Activated CD4-positive, alpha-beta T cell treated with anti-CD3 and anti-CD28 coated beads for 36 hours (primary cell): ENCODE data around the gene NOXA1. TPM values are rescaled to one million over a fixed set of nuclear protein-coding genes. Genes with fewer than 3 reads are reported as not detected.
A peak's percentile ranks its signal among the peaks of the same experiment; 100 is the strongest.

Experiments
- ATAC-seq: fragments of 200-7000 bp; cut with Tn5 transposase; one replicate; pipeline ENCODE4 v1.10.0; 2021; ENCODE audit warnings: mild to moderate bottlenecking, moderate library complexity
- CTCF ChIA-PET: fragments of 350-600 bp; sonication (Branson Sonifier 250); formaldehyde crosslinking; loops from one replicate; lab custom pipeline; 2021; ENCODE audit warnings: antibody characterized with exemption; lab: Charles Lee
- POLR2A ChIA-PET: fragments of 350-600 bp; sonication (Branson Sonifier 250); formaldehyde crosslinking; loops from one replicate; lab custom pipeline; 2021; ENCODE audit warnings: antibody characterized with exemption, inconsistent platforms; lab: Charles Lee
- DNase-seq: peaks from one replicate; pipeline ENCODE4 v3.0.0-alpha.2; 2020
- H3K27ac Mint-ChIP-seq: one replicate; pipeline ENCODE4 v1.8.0; 2021; ENCODE audit warnings: mixed read lengths
- H3K27me3 Mint-ChIP-seq: one replicate; pipeline ENCODE4 v1.8.0; 2021; ENCODE audit warnings: mixed read lengths
- H3K36me3 Mint-ChIP-seq: one replicate; pipeline ENCODE4 v1.8.0; 2021; ENCODE audit warnings: low read depth, mixed read lengths
- H3K4me1 Mint-ChIP-seq: one replicate; pipeline ENCODE4 v1.8.0; 2021; ENCODE audit warnings: mixed read lengths
- H3K4me3 Mint-ChIP-seq: one replicate; pipeline ENCODE4 v1.8.0; 2021; ENCODE audit warnings: mild to moderate bottlenecking, moderate library complexity, mixed read lengths
- H3K9me3 Mint-ChIP-seq: one replicate; pipeline ENCODE4 v1.8.0; 2021; ENCODE audit warnings: low read depth, mixed read lengths
- intact Hi-C, 2 experiments: fragments of 100-400 bp; cut with DNase I in 1 of 2; cut with micrococcal nuclease in 1 of 2; formaldehyde crosslinking; loops; one replicate each; pipeline versions ENCODE4 v1.14.2 to v1.15.1; 2022 to 2024; cut with DNase I, micrococcal nuclease
- total RNA-seq, 2 experiments: library from RNA; stranded (reverse); gene quantifications; one replicate each; pipeline ENCODE4 v1.2.3, GENCODE V29; 2021

The NOXA1 gene
- total RNA-seq, 2 experiments from 2014 or later: 0.97 to 1.7 TPM

DNA sequence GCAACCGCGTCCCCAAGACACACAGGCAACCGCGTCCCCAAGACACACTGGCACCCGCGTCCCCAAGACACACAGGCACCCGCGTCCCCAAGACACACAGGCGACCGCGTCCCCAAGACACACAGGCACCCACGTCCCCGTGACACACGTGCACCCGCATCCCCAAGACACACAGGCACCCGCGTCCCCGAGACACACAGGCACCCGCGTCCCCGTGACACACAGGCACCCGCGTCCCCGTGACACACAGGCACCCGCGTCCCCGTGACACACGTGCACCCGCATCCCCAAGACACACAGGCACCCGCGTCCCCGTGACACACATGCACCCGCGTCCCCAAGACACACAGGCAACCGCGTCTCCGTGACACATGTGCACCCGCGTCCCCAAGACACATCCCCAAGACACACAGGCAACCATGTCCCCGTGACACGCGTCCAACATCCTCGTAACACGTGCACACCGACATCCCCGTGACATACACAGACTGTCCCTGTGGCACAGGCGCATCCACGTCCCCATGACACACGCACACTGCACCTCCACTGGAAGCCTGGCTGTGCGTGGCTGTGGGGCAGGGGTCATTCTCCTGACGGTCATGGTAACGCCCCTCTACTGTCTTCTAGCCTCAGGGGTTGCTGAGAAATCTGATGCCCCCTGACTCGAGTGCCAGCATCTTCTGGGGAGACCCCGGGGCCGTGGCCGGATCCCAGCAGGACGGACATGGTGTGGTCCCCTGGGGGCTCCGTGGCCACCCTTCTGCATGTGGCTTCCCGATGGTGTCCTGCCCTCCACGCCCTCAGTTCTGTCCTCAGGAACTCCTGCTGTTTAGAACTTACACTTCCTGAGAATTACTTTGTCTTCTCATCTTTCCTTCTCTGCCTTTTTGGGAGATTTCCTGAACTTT is 24.4 kb upstream of the NOXA1 start:
- Mint-ChIP-seq H3K9me3 (no peaks in the 10 kb centered on the region), H3K27ac (no peak overlapping the region), H3K4me3 (no peak overlapping the region), H3K4me1 (peaks cover 20% of the 10 kb centered on the region), H3K27me3 (no peaks in the 10 kb centered on the region), H3K36me3 (no peaks in the 10 kb centered on the region)
- CTCF ChIA-PET: no interaction called here
- POLR2A ChIA-PET: no interaction called here
- intact Hi-C loops: loop anchor here in 1 of 2 experiments (5.0 kb wide), 1 partner anchor 72 kb away; no protein-coding TSS in a partner anchor
- ATAC-seq (no peak), DNase-seq (no peak)

- no peaks in the 10 kb centered on the region for H3K36me3 Mint-ChIP-seq
- DNase-seq: no peak
- no peak overlapping the region for H3K4me3 Mint-ChIP-seq
- no peak overlapping the region for H3K27ac Mint-ChIP-seq
- POLR2A ChIA-PET: no interaction called here
- no peak for ATAC-seq
- H3K27me3 Mint-ChIP-seq: no peaks in the 10 kb centered on the region
- intact Hi-C loops: no loop called here
- CTCF ChIA-PET: no interaction called here
- H3K9me3 Mint-ChIP-seq: no peaks in the 10 kb centered on the region
- peaks cover 11% of the 10 kb centered on the region for H3K4me1 Mint-ChIP-seq
Measured at GRCh38 chr9:137402746-137403145, 20.4 kb upstream of the NOXA1 start.

DNA sequence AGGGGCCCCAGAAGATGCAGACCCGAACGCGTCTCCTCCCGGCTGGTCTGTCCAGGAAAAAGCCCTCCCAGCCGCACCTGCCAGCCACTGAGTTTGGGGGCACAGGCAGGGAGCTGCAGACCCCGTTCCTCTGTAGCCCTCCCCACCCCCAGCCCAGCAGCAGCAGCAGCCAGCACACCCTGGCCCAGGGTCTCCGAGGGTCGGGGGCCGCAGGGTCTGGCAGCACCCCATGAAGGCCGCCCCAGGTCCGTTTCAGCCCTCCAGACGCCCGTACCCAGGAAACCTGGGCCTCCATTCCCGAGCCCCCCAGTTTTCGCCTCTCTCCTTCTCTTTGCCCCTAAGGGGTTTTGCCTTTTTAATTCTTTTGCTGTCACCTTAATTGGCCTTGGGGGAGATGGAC is 19.9 kb upstream of the NOXA1 start:
- CTCF ChIA-PET: no interaction called here
- Mint-ChIP-seq H3K9me3 (no peaks in the 10 kb centered on the region), H3K27ac (no peak overlapping the region), H3K36me3 (no peaks in the 10 kb centered on the region), H3K4me3 (no peak overlapping the region), H3K4me1 (peaks cover 6% of the 10 kb centered on the region), H3K27me3 (no peaks in the 10 kb centered on the region)
- intact Hi-C loops: no loop called here
- no peak for DNase-seq
- POLR2A ChIA-PET: no interaction called here
- no peak for ATAC-seq

DNA sequence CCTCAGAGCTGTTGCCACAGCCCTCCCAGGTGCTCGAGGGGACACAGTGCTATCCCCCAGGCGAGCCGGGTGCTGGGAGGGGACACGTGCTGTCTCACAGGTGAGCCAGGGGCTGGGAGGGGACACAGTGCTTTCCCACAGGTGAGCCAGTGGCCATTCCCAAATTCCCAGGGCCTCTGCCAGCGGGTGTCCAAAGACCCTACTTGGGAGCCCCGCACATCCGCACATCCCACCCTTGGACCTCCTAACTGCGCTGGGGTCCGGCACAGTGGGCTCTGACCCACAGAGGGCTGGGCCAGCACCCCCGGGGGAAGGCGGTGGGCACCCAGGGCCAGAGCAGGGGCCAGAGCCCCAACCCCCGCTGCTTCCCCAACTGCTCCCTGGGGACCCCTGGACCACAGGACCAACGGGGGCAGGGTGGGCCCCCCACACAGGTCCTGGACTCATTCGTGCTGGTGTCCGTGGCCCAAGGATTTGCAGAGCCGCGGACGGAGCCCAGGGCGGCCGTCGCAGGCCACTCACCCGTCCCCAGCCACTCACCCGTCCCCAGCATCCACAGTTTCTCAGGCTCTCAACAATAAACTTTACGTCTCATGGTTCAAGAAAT is 18.1 kb upstream of the NOXA1 start:
- H3K36me3 Mint-ChIP-seq: no peaks in the 10 kb centered on the region
- CTCF ChIA-PET: interaction anchor here (0.6 kb wide), 1 partner anchor 107 kb away, joined by 3 read pairs; no protein-coding TSS in a partner anchor
- H3K27me3 Mint-ChIP-seq: no peaks in the 10 kb centered on the region
- POLR2A ChIA-PET: no interaction called here
- no peak for ATAC-seq
- no peak for DNase-seq
- H3K4me1 Mint-ChIP-seq: no peaks in the 10 kb centered on the region
- no peaks in the 10 kb centered on the region for H3K9me3 Mint-ChIP-seq
- intact Hi-C loops: no loop called here
- H3K4me3 Mint-ChIP-seq: no peak overlapping the region
- H3K27ac Mint-ChIP-seq: no peak overlapping the region

DNA sequence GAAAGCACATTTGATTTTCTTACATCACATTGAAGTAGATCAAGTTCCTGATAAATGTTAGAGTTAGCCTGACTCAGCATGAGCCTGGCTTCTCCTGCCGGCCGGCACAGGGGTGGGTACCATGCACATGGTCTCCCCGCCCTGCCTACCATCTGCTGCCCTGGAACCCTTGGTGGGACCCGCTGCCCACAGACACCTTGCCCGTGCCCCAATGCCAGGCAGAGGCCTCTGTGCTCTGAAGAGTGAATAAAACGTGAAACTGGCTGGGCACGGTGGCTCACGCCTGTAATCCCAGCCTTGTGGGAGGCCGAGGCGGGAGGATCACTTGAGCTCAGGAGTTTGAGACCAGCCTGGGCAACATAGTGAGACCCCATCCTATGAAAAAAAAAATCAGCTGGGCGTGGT is 17.5 kb upstream of the NOXA1 start:
- H3K27ac Mint-ChIP-seq: no peak overlapping the region

DNA sequence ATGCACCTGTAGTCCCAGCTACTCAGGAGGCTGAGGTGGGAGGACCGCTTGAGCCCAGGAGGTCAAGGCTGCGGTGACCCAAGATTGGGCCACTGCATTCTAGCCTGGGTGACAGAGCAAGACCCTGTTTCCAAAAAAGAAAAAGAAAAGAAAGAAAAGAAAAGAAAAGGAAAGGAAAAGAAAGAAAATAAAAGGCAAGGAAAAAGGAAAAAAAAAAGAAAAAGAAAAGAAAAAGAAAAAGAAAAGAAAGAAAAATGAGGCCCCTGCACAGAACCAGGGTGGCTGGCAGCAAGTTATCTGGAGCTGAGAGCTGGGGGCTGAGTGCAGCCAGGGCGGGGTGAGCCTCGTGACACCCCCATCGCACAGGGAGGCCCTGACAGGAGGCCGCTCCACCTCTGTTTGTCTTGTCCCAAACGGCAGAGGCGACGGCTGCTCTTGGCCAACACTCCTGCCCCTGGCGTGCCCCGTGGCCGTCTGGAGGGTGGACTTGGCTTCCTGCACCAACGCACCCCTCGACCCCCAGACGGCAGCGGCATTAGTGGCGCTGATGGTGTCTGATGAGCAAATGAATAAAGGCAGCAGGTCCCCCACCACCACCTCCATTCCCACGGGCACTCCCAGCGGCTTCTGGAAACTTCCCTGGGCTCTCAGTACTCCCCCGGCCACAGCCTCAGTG is 17.0 kb upstream of the NOXA1 start:
- intact Hi-C loops: loop anchor here in 1 of 2 experiments (2.0 kb wide), 1 partner anchor 111 kb away; no protein-coding TSS in a partner anchor
- DNase-seq (no peak), ATAC-seq (no peak)
- ChIA-PET CTCF (no interaction called here), POLR2A (no interaction called here)
- Mint-ChIP-seq H3K36me3 (no peaks in the 10 kb centered on the region), H3K4me3 (no peak overlapping the region), H3K27ac (no peak overlapping the region), H3K9me3 (no peaks in the 10 kb centered on the region), H3K27me3 (no peaks in the 10 kb centered on the region), H3K4me1 (no peaks in the 10 kb centered on the region)

More for the DNA sequence above, 17.5 kb upstream of the NOXA1 start:
- Mint-ChIP-seq H3K27me3 (no peaks in the 10 kb centered on the region), H3K4me3 (no peak overlapping the region), H3K4me1 (no peaks in the 10 kb centered on the region), H3K9me3 (no peaks in the 10 kb centered on the region), H3K36me3 (no peaks in the 10 kb centered on the region)
- CTCF ChIA-PET: no interaction called here
- ATAC-seq (no peak), DNase-seq (no peak)
- POLR2A ChIA-PET: no interaction called here
- intact Hi-C loops: loop anchor here in 1 of 2 experiments (2.0 kb wide), 1 partner anchor 111 kb away; no protein-coding TSS in a partner anchor

DNA sequence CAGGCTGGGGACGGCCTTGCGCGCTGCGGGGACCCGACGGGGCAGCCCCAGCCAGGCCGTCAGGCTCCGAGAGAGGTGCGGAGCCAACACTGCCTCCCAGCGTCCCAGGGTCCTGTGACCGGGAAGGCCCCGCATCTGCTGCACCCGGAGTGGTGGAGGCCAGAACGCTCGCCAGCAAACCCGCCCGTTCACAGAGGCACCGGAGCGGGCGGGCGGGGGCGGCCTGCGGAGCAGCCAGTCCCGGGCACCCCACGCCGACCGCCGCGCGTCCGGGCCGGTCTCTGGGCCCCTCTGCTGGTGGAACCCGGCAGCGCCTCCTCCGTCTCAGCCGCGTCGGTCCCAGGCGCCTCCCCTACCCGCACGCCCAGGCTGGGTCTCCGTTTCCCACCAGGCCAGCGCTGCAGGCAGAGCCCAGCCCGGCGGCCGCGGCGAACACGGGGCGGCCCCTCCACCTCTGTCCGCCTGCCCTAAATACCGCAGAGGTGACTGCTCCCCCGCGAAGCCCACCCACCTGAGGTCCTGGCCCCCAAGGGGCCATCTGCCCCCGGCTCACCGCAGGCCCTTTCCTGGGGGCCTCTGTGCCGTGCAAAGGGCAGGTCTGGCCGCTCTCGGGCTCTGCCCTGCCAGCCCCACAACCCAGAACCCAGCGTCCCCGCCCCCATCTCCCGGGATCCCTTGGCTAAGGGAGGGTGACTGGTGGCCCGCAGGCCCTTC is 16.2 kb upstream of the NOXA1 start:
- Mint-ChIP-seq H3K27ac (no peak overlapping the region), H3K27me3 (no peaks in the 10 kb centered on the region), H3K9me3 (no peaks in the 10 kb centered on the region), H3K4me3 (no peak overlapping the region), H3K36me3 (no peaks in the 10 kb centered on the region), H3K4me1 (peaks cover 2% of the 10 kb centered on the region)
- ATAC-seq (peak; percentile 94), DNase-seq (peak; percentile 84)
- ChIA-PET POLR2A (no interaction called here), CTCF (no interaction called here)
- intact Hi-C loops: loop anchor here (1.0 to 2.0 kb wide), 3 partner anchors 105 to 112 kb away; partner anchors contain the start of gene NRARP (in 1 of the 2)

GRCh38 chr9:137407590-137408300 is 15.4 kb upstream of the NOXA1 start:
- intact Hi-C loops: loop anchor here (1.0 to 2.0 kb wide), 3 partner anchors 105 to 113 kb away; partner anchors contain the start of gene NRARP (in 1 of the 2)
- Mint-ChIP-seq H3K4me3 (no peak overlapping the region), H3K27ac (no peak overlapping the region), H3K36me3 (no peaks in the 10 kb centered on the region), H3K4me1 (peaks cover 2% of the 10 kb centered on the region), H3K9me3 (no peaks in the 10 kb centered on the region), H3K27me3 (no peaks in the 10 kb centered on the region)
- POLR2A ChIA-PET: no interaction called here
- CTCF ChIA-PET: interaction anchor here (0.6 kb wide), 2 partner anchors 104 to 219 kb away, joined by 3 to 4 read pairs; no protein-coding TSS in a partner anchor
- no peak for ATAC-seq
- DNase-seq: no peak

GRCh38 chr9:137408651-137409405 is 14.4 kb upstream of the NOXA1 start:
- ATAC-seq (no peak), DNase-seq (no peak)
- Mint-ChIP-seq H3K4me3 (no peak overlapping the region), H3K27me3 (no peaks in the 10 kb centered on the region), H3K36me3 (no peaks in the 10 kb centered on the region), H3K4me1 (peaks cover 2% of the 10 kb centered on the region), H3K27ac (no peak overlapping the region), H3K9me3 (no peaks in the 10 kb centered on the region)
- intact Hi-C loops: no loop called here
- ChIA-PET POLR2A (no interaction called here), CTCF (interaction anchor here (0.6 to 1.5 kb wide), 4 partner anchors 8 to 220 kb away, joined by 3 read pairs; partner anchors contain the start of gene NRARP)

GRCh38 chr9:137409515-137409914 is 13.7 kb upstream of the NOXA1 start:
- ChIA-PET CTCF (interaction anchor here (0.7 to 1.5 kb wide), 3 partner anchors 9 to 112 kb away, joined by 3 read pairs; no protein-coding TSS in a partner anchor), POLR2A (no interaction called here)
- no peaks in the 10 kb centered on the region for H3K9me3 Mint-ChIP-seq
- intact Hi-C loops: no loop called here
- ATAC-seq: no peak
- no peak for DNase-seq
- H3K4me3 Mint-ChIP-seq: no peak overlapping the region
- H3K4me1 Mint-ChIP-seq: peaks cover 2% of the 10 kb centered on the region
- no peaks in the 10 kb centered on the region for H3K36me3 Mint-ChIP-seq
- H3K27me3 Mint-ChIP-seq: no peaks in the 10 kb centered on the region
- H3K27ac Mint-ChIP-seq: no peak overlapping the region
